Panc1 (cell line): ENCODE data around the gene GP2. TPM values are rescaled to one million over a fixed set of nuclear protein-coding genes. Genes with fewer than 3 reads are reported as not detected.

ENCODE experiments used
- ATAC-seq: fragments of 200-7000 bp; cut with Tn5 transposase; 2 replicates; pipeline ENCODE4 v1.9.1; 2020; ENCODE audit warnings: mild to moderate bottlenecking, moderate library complexity
- BruUV-seq: library from RNA; stranded (reverse); fragments of 400-500 nt; replicated peaks from 2 replicates; lab custom pipeline; 2021; lab: Mats Ljungman, UMichigan
- CTCF ChIA-PET: fragments of 300-600 bp; sonication (Branson Sonifier 250); formaldehyde crosslinking; loops from one replicate; lab custom pipeline; 2022; ENCODE audit warnings: antibody characterized with exemption; lab: Charles Lee
- POLR2A ChIA-PET: fragments of 300-600 bp; sonication (Branson Sonifier 250); formaldehyde crosslinking; loops from one replicate; lab custom pipeline; 2022; ENCODE audit warnings: antibody characterized with exemption; lab: Charles Lee
- DNase-seq: peaks from one replicate; pipeline ENCODE4 v3.0.0-alpha.2; 2010; ENCODE audit warnings: low read depth, low spot score
- H3K27ac ChIP-seq: 2 replicates; pipeline ENCODE4 v1.5.1; 2011; ENCODE audit warnings: mild to moderate bottlenecking, low read length, inconsistent platforms
- H3K27me3 ChIP-seq: fragments of 200-500 bp; sonication (Bioruptor generic); 2 replicates; pipeline ENCODE4 v1.6.0; 2014; ENCODE audit warnings: low read length, inconsistent platforms; ENCODE audit not compliant: control insufficient read depth, insufficient read depth
- H3K36me3 ChIP-seq: fragments of 200-500 bp; sonication (Bioruptor generic); 2 replicates; pipeline ENCODE4 v1.5.1; 2014; ENCODE audit warnings: inconsistent platforms, mild to moderate bottlenecking, low read length, moderate library complexity; ENCODE audit not compliant: control insufficient read depth, insufficient read depth
- H3K4me1 ChIP-seq: 2 replicates; pipeline ENCODE4 v1.5.1; 2011; ENCODE audit warnings: inconsistent platforms, mild to moderate bottlenecking, low read length, moderate library complexity; ENCODE audit not compliant: control insufficient read depth, insufficient read depth
- H3K4me3 ChIP-seq, 2 experiments: 2 replicates each; pipeline ENCODE4 v1.5.1; 2011 to 2012; ENCODE audit warnings: low read depth in 2 of 2, low read length in 2 of 2, mild to moderate bottlenecking in 2 of 2, inconsistent platforms in 1 of 2, moderate library complexity in 1 of 2
- H3K9me3 ChIP-seq: fragments of 200-500 bp; sonication (Bioruptor generic); 2 replicates; pipeline ENCODE4 v1.5.1; 2014; ENCODE audit warnings: low read depth, mild to moderate bottlenecking, inconsistent platforms, low read length, moderate library complexity; ENCODE audit not compliant: control insufficient read depth, insufficient read depth
- CTCF ChIP-seq: fragments of 450-650 bp; IDR thresholded peaks from 2 replicates; pipeline ENCODE4 v1.5.1; 2017; ENCODE audit warnings: mild to moderate bottlenecking
- POLR2AphosphoS5 ChIP-seq: IDR thresholded peaks from 2 replicates; pipeline ENCODE4 v1.6.1; 2012; ENCODE audit warnings: mild to moderate bottlenecking, low read depth, low read length, moderate library complexity
- REST ChIP-seq, 2 experiments: IDR thresholded peaks; 2 replicates each; pipeline ENCODE4 v1.6.1; 2011 to 2012; ENCODE audit warnings: low read depth in 2 of 2, control low read depth in 1 of 2, low read length in 1 of 2, mild to moderate bottlenecking in 1 of 2, moderate library complexity in 1 of 2; ENCODE audit not compliant: insufficient read depth in 1 of 2
- SIN3A ChIP-seq: IDR thresholded peaks from 2 replicates; pipeline ENCODE4 v1.6.1; 2012; ENCODE audit warnings: low read depth, mild to moderate bottlenecking, low read length, moderate library complexity, borderline replicate concordance; ENCODE audit not compliant: insufficient read depth
- TCF7L2 ChIP-seq: IDR thresholded peaks from 2 replicates; pipeline ENCODE4 v1.6.1; 2011; ENCODE audit warnings: mild to moderate bottlenecking, low read depth, low read length, inconsistent platforms
- in situ Hi-C: cut with HindIII; loops from 2 replicates; pipeline ENCODE4 v1.10.0; 2016; ENCODE audit warnings: low sequenced_read_pairs, low pct_unique_long_range_greater_than_20kb
- intact Hi-C: fragments of 100-400 bp; cut with micrococcal nuclease; formaldehyde crosslinking; loops from one replicate; pipeline ENCODE4 v1.10.0; 2022; ENCODE audit not compliant: unreplicated experiment
- total RNA-seq: library from RNA; stranded (reverse); gene quantifications from one replicate; pipeline ENCODE4 v1.2.1, GENCODE V29; 2021; ENCODE audit not compliant: unreplicated experiment

Gene GP2
- total RNA-seq, 1 experiment from 2014 or later, result 5.8 TPM

- H3K4me1 ChIP-seq, result no peaks in the 10 kb centered on the region
- no peak within 1 kb of the TSS for H3K4me3 ChIP-seq
- BruUV-seq, result no TSS peak
- DNase-seq (no peak), ATAC-seq (no peak)
- no peak within 1 kb of the TSS for H3K27ac ChIP-seq
- H3K27me3 ChIP-seq, result peaks cover 7% of the 10 kb centered on the region
- ChIA-PET POLR2A (no interaction called here), CTCF (no interaction called here)
- intact Hi-C loops, result no loop called here
- in situ Hi-C loops, result no loop called here
- H3K36me3 ChIP-seq, result no peaks in the 10 kb centered on the region
- no peaks in the 10 kb centered on the region for H3K9me3 ChIP-seq
- TF ChIP-seq REST (IDR thresholded peaks at IDR 0.05; ENCODE audit: insufficient read depth in 1 of 2, low read depth in 2 of 2, low read length in 1 of 2), result no peak
- no peak for TF ChIP-seq SIN3A
- no peak for TF ChIP-seq TCF7L2
- TF ChIP-seq POLR2AphosphoS5, result no peak
- TF ChIP-seq CTCF, result no peak
Observed at GRCh38 chr16:20352615-20353014, 25.3 kb upstream of the GP2 start, which contains the start of gene UMOD. Gene UMOD, minus strand, starts transcription at chr16:20352715. Its CDS starts 1,978 bp downstream, at chr16:20350737.

GRCh38 chr16:20349615-20350014 lies 22.3 kb upstream of the GP2 start:
- POLR2A ChIA-PET, result no interaction called here
- Histone ChIP-seq H3K27me3 (peaks cover 4% of the 10 kb centered on the region), H3K9me3 (no peaks in the 10 kb centered on the region), H3K36me3 (no peaks in the 10 kb centered on the region), H3K4me3 (no peak overlapping the region), H3K4me1 (no peaks in the 10 kb centered on the region), H3K27ac (no peak overlapping the region)
- TF ChIP-seq POLR2AphosphoS5, result no peak
- TF ChIP-seq CTCF, result peak; percentile 40
- no peak for TF ChIP-seq REST (IDR thresholded peaks at IDR 0.05; ENCODE audit: insufficient read depth in 1 of 2, low read depth in 2 of 2, low read length in 1 of 2)
- no peak for TF ChIP-seq TCF7L2
- intact Hi-C loops, result no loop called here
- CTCF ChIA-PET, result interaction anchor here (0.6 kb wide), 1 partner anchor 39 kb away, joined by 8 read pairs; no protein-coding TSS in a partner anchor
- no peak for DNase-seq
- ATAC-seq, result no peak
- in situ Hi-C loops, result no loop called here
- BruUV-seq, result no TSS peak
